Measurements from ENCODE around the gene SYTL1.

- no peak for TF ChIP-seq CTCF (IDR thresholded peaks at IDR 0.05)
- TF ChIP-seq POLR2A (IDR thresholded peaks at IDR 0.05) = no peak
Observed at GRCh38 chr1:27307874-27308598, 33.8 kb upstream of the SYTL1 start.
